Suprapubic skin (tissue), 4 donors: Measurements from ENCODE around the gene TMEM150B. TPM values are rescaled to one million over a fixed set of nuclear protein-coding genes. Genes with fewer than 3 reads are reported as not detected.

Experiments used
- DNase-seq, 2 donors: peaks; one replicate each; pipeline ENCODE4 v3.0.0-alpha.2; 2019; ENCODE audit warnings: low spot score in 2 of 2
- H3K27ac ChIP-seq: fragments of 200-600 bp; sonication (generic); one replicate; pipeline ENCODE4 v1.5.1; 2019
- H3K27me3 ChIP-seq: fragments of 200-600 bp; sonication (generic); one replicate; pipeline ENCODE4 v1.5.1; 2019
- H3K36me3 ChIP-seq: fragments of 200-600 bp; sonication (generic); one replicate; pipeline ENCODE4 v1.5.1; 2019
- H3K4me1 ChIP-seq: fragments of 200-600 bp; sonication (generic); one replicate; pipeline ENCODE4 v1.5.1; 2019
- H3K4me3 ChIP-seq: fragments of 200-600 bp; sonication (generic); one replicate; pipeline ENCODE4 v1.5.1; 2019; ENCODE audit warnings: mild to moderate bottlenecking
- H3K9me3 ChIP-seq: fragments of 200-600 bp; sonication (generic); one replicate; pipeline ENCODE4 v1.5.1; 2019
- EP300 ChIP-seq: sonication (generic); formaldehyde crosslinking; IDR thresholded peaks from one replicate; pipeline ENCODE4 v1.6.1; 2017; ENCODE audit warnings: antibody characterized with exemption
- POLR2A ChIP-seq, 2 donors: fragments of 450-650 bp; IDR thresholded peaks; one replicate each; pipeline ENCODE4 v1.6.1; 2017; ENCODE audit warnings: antibody characterized with exemption in 2 of 2, mild to moderate bottlenecking in 2 of 2, moderate library complexity in 2 of 2
- POLR2AphosphoS5 ChIP-seq, 3 donors: sonication (generic); formaldehyde crosslinking; IDR thresholded peaks; one replicate each; pipeline ENCODE4 v1.6.1; 2017; ENCODE audit warnings: antibody characterized with exemption in 3 of 3
- WGBS: methylation state at CpG from one replicate; pipeline ENCODE4 v1.1.5; 2018; 5-methylcytosine and 5-hydroxymethylcytosine counted together
- total RNA-seq, 4 donors: library from RNA; depleted of rRNA; stranded (reverse); fragments of >200 nt; gene quantifications; one replicate each; pipeline ENCODE4 v1.1.0, GENCODE V29; 2016
- TF ChIP-seq, protein P1 (sequence below), 2 donors: fragments of 200-600 bp in 1 of 2; fragments of 450-650 bp in 1 of 2; sonication (generic) in 1 of 2; IDR thresholded peaks; one replicate each; pipeline ENCODE4 v1.5.1; 2016 to 2019; ENCODE audit warnings: antibody characterized with exemption in 2 of 2, mild to moderate bottlenecking in 1 of 2, moderate library complexity in 1 of 2

TMEM150B gene
- total RNA-seq, 4 donors from 2014 or later, result not detected

DNA sequence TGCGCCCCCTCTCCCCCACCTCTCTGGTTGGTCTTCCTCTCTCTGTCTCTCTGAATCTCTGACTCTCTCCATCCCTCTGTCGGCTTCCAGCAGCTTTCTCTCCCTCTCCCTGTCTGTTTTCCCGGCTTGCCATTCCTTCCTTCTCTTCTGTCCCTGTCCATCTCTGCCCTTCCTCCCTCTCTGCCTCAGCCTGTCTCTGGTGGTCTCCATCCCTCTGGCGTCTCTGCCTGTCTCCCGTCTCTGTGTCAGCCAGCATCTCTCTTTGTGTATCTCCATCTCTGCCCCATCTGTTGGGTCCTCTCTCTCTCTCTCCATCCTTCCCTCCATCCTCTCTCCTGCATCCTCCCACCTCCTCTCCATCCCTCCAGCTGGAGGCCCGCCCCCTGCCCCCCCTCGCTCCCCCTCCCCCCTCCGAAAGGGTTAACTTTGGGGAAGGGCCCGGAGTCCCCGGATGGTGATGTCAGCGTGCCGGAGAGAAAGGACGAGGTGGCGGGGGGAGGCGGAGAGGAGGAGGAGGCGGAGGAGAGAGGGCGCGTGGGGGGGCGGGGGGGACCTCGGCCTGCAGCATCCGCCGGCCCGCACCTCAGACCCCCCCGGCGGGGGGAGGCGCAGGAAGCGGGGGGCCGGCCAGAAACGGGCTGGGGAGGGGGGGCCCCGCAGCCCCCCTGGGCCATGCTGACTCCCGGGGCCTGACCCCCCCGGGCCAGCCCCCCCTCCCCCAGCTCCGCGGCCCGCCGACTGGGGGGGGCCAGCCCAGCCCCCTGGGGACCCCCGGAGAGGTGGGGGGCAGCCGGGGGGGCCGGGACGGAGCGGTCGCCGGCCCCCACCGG is 41.4 kb downstream of the TMEM150B start, which contains the start of gene BRSK1:
TSS of gene BRSK1 (plus strand) at position 450 of the 830 bp plus-strand sequence. CDS start 446 bp downstream, outside the sequence.
- H3K9me3 ChIP-seq, result no peaks in the 10 kb centered on the region
- H3K27ac ChIP-seq, result peak within 1 kb of the TSS; percentile 41
- no peak for DNase-seq
- 15% methylated on average over 12 of the region's 44 CpGs for WGBS
- peak within 1 kb of the TSS; percentile 50 for H3K4me3 ChIP-seq
- H3K4me1 ChIP-seq, result peaks cover 28% of the 10 kb centered on the region
- no peaks in the 10 kb centered on the region for H3K36me3 ChIP-seq
- H3K27me3 ChIP-seq, result peaks cover 22% of the 10 kb centered on the region
- no peak for TF ChIP-seq POLR2A (IDR thresholded peaks at IDR 0.05)

DNA sequence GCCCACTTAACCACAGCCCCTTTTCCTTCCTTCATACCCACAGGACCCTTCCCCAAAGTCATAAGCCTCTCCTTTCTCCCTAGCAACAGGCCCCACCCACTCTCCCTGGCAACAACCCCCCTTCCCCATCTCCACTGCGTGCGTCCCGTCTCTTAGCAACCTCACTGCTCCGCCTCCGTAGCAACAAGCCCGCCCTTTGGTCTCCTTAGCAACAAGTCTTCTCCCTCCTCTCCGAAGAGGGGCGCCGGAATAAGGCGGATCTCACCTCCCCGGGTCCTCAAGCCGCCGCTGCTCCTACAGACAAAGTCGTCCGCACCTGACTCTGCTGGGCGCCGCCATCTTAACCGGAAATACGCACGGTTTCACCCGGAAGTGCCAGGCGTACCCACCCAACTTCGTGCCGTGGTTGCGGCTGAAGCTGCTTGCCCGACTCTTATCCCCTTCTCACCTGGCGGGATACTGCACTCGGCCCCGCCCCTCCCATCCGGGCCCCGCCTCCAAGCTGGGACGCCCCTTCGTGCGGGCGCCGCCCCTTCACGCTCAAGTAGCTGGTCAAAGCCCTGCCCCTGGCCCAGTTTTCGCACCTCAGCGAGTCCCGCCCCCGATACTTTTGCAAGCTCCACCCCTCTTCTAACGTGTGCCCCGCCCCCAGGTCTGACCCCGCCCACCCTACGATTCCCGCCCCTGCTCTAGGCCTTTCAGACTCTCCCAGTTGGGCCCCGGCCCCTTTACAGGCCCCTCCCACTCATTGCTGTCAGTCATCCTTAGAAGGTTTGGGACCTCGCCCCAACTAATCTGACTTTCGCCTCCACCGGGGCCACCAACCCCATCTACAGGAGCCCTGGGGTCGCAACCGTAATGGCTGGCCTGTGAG is 45.1 kb downstream of the TMEM150B start, which contains the start of gene HSPBP1:
TSS of gene HSPBP1 (minus strand) at position 341 of the 874 bp plus-strand sequence. CDS start 502 bp downstream, outside the sequence.
- WGBS, result 5% methylated on average over 47 of the region's 52 CpGs
- Histone ChIP-seq H3K27ac (peak within 1 kb of the TSS; percentile 73), H3K36me3 (peaks cover 21% of the 10 kb centered on the region), H3K27me3 (peaks cover 22% of the 10 kb centered on the region), H3K9me3 (no peaks in the 10 kb centered on the region), H3K4me3 (peak within 1 kb of the TSS; percentile 85), H3K4me1 (peaks cover 28% of the 10 kb centered on the region)
- peak; percentile 95 to 96 for DNase-seq
- TF ChIP-seq, protein P1, sequence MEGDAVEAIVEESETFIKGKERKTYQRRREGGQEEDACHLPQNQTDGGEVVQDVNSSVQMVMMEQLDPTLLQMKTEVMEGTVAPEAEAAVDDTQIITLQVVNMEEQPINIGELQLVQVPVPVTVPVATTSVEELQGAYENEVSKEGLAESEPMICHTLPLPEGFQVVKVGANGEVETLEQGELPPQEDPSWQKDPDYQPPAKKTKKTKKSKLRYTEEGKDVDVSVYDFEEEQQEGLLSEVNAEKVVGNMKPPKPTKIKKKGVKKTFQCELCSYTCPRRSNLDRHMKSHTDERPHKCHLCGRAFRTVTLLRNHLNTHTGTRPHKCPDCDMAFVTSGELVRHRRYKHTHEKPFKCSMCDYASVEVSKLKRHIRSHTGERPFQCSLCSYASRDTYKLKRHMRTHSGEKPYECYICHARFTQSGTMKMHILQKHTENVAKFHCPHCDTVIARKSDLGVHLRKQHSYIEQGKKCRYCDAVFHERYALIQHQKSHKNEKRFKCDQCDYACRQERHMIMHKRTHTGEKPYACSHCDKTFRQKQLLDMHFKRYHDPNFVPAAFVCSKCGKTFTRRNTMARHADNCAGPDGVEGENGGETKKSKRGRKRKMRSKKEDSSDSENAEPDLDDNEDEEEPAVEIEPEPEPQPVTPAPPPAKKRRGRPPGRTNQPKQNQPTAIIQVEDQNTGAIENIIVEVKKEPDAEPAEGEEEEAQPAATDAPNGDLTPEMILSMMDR (IDR thresholded peaks at IDR 0.05), result no peak
- TF ChIP-seq EP300, result no peak
- TF ChIP-seq POLR2AphosphoS5 (IDR thresholded peaks at IDR 0.05), result no peak
- no peak for TF ChIP-seq POLR2A (IDR thresholded peaks at IDR 0.05)

DNA sequence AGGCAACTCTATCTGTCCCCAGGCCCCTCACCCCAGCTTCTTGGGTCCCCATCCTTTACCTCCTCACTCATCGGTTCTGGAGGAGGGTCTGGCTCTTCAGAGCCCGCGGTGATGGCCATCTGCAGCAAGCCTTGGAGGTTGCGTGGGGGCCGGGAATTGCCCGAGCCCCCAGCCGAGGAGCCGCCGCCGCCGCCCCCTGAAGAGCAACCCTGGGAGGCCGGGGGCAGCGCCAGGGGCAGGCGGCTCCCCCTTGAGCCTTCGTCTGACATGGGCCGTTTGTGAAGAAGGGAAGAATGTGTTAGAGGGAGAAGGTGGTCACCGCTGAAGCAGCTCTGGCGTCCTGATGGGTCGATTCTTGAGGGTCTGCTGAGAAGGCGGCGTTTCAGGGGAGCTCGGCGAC is 45.8 kb downstream of the TMEM150B start:
- TF ChIP-seq, protein P1 (IDR thresholded peaks at IDR 0.05), result no peak
- TF ChIP-seq POLR2A (IDR thresholded peaks at IDR 0.05) (no peak), EP300 (no peak), POLR2AphosphoS5 (IDR thresholded peaks at IDR 0.05) (no peak)
- 8% methylated on average over 22 of the region's 23 CpGs for WGBS
- no peaks in the 10 kb centered on the region for H3K9me3 ChIP-seq

DNA sequence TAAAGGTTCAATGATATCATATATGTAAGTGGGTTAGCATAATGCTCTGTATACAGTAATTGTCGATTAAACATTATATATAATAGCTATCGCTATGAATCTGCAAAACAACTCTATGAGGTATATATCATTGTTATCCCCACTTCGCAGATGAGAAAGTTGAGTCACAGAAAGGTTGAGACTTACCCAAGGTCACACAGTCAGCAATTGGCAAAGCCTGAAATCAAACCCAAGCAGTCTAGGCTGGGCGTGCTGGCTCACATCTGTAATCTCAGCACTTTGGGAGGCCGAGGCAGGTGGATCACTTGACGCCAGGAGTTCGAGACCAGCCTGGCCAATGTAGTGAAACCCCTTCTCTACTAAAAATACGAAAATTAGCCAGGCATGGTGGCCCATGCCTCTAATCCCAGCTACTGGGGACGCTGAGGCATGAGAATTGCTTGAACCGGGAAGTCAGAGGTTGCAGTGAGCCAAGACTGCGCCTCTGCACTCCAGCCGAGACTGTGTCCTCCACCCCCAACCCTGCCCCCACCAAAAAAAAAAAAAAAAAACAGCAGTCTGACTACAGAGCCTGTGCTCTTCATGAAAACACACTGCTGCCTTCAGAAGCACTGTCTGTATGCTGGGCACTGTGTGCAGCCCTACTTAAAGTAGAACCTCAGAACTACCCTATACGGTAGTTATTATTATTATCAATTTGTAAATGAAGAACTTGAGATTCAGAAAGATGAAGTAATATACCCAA is 46.6 kb downstream of the TMEM150B start:
- no peaks in the 10 kb centered on the region for H3K9me3 ChIP-seq
- no peak for DNase-seq
- peaks cover 12% of the 10 kb centered on the region for H3K27me3 ChIP-seq
- 84% methylated on average over 13 of the region's 13 CpGs for WGBS
- H3K27ac ChIP-seq, result no peak overlapping the region
- H3K36me3 ChIP-seq, result peaks cover 30% of the 10 kb centered on the region
- TF ChIP-seq POLR2A (IDR thresholded peaks at IDR 0.05), result no peak
- TF ChIP-seq, protein P1 (IDR thresholded peaks at IDR 0.05), result no peak
- no peak for TF ChIP-seq POLR2AphosphoS5 (IDR thresholded peaks at IDR 0.05)
- no peak for TF ChIP-seq EP300
- peaks cover 19% of the 10 kb centered on the region for H3K4me1 ChIP-seq
- no peak overlapping the region for H3K4me3 ChIP-seq

More for the DNA sequence above, 45.8 kb downstream of the TMEM150B start:
- Histone ChIP-seq H3K4me1 (peaks cover 27% of the 10 kb centered on the region), H3K36me3 (peaks cover 22% of the 10 kb centered on the region), H3K27ac (peak overlapping the region; percentile 73), H3K27me3 (peaks cover 20% of the 10 kb centered on the region), H3K4me3 (peak overlapping the region; percentile 85)
- no peak for DNase-seq

DNA sequence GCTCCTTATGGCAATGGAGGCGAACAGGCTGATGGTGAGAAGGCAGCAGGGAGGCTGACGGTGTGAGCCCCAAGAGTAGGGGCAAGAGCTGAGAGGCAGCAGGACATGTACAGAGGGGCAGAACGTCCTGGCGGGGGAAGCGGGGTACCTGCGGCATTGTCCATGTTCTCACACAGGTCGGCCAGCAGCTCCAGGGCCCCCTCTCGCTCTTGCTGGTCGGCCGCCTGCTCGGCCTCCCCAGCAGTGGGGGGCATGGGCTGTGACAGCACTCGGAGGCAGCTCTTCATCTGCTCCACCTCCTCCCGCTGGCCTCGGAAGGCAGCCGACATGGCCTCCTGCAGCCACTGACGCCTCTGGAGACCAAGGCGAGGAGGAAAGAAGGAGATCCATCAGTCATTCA is 47.6 kb downstream of the TMEM150B start:
- no peak overlapping the region for H3K4me3 ChIP-seq
- H3K9me3 ChIP-seq, result no peaks in the 10 kb centered on the region
- peaks cover 41% of the 10 kb centered on the region for H3K36me3 ChIP-seq
- TF ChIP-seq POLR2AphosphoS5 (IDR thresholded peaks at IDR 0.05), result no peak
- TF ChIP-seq POLR2A (IDR thresholded peaks at IDR 0.05), result no peak
- TF ChIP-seq EP300, result no peak
- TF ChIP-seq, protein P1 (IDR thresholded peaks at IDR 0.05), result no peak
- H3K27me3 ChIP-seq, result peaks cover 1% of the 10 kb centered on the region
- DNase-seq, result no peak
- H3K4me1 ChIP-seq, result peaks cover 19% of the 10 kb centered on the region
- H3K27ac ChIP-seq, result no peak overlapping the region
- WGBS, result 87% methylated on average over 13 of the region's 17 CpGs
